AG09319 (cell line): Measurements from ENCODE around the gene CDCA7L.

Source experiments
- DNase-seq: peaks from one replicate; pipeline ENCODE4 v3.0.0-alpha.2; 2010; ENCODE audit warnings: low read depth; ENCODE audit errors: extremely low read depth
- CTCF ChIP-seq: IDR thresholded peaks from 2 replicates; pipeline ENCODE4 v1.5.1; 2011; ENCODE audit warnings: low read depth, mild to moderate bottlenecking, inconsistent platforms, low read length, moderate library complexity

The CDCA7L gene

GRCh38 chr7:21911341-21911875 lies 34.3 kb downstream of the CDCA7L start:
- DNase-seq = no peak

GRCh38 chr7:21910253-21910652 lies 35.4 kb downstream of the CDCA7L start:
- DNase-seq = no peak
- no peak for TF ChIP-seq CTCF

More at GRCh38 chr7:21911341-21911875, 34.3 kb downstream of the CDCA7L start:
- TF ChIP-seq CTCF = no peak

GRCh38 chr7:21908746-21909145 lies 37.0 kb downstream of the CDCA7L start:
- no peak for TF ChIP-seq CTCF

GRCh38 chr7:21903020-21903786 lies 42.5 kb downstream of the CDCA7L start:
- TF ChIP-seq CTCF = no peak
- DNase-seq = no peak

More at GRCh38 chr7:21908746-21909145, 37.0 kb downstream of the CDCA7L start:
- DNase-seq = no peak

GRCh38 chr7:21902240-21902639 lies 43.5 kb downstream of the CDCA7L start:
- no peak for DNase-seq
- no peak for TF ChIP-seq CTCF

GRCh38 chr7:21898265-21898930 lies 47.3 kb downstream of the CDCA7L start:
- no peak for TF ChIP-seq CTCF
- DNase-seq = no peak

- no peak for DNase-seq
- TF ChIP-seq CTCF = no peak
These were observed 52.3 kb downstream of the CDCA7L start for GRCh38 chr7:21893401-21893800.
